Epithelial cell of esophagus (primary cell): ENCODE results near the gene GPX4.

Experiments used
- DNase-seq: peaks from one replicate; pipeline ENCODE4 v3.0.0; 2010; ENCODE audit warnings: low read depth
- H3K4me3 ChIP-seq: 2 replicates; pipeline ENCODE4 v1.5.1; 2011; ENCODE audit warnings: mild to moderate bottlenecking, low read length, control low read depth
- CTCF ChIP-seq: IDR thresholded peaks from 2 replicates; pipeline ENCODE4 v1.5.1; 2011; ENCODE audit warnings: low read depth, mild to moderate bottlenecking, low read length, control low read depth, inconsistent platforms; ENCODE audit not compliant: insufficient read depth; ENCODE audit errors: missing control alignments

Gene GPX4

DNA sequence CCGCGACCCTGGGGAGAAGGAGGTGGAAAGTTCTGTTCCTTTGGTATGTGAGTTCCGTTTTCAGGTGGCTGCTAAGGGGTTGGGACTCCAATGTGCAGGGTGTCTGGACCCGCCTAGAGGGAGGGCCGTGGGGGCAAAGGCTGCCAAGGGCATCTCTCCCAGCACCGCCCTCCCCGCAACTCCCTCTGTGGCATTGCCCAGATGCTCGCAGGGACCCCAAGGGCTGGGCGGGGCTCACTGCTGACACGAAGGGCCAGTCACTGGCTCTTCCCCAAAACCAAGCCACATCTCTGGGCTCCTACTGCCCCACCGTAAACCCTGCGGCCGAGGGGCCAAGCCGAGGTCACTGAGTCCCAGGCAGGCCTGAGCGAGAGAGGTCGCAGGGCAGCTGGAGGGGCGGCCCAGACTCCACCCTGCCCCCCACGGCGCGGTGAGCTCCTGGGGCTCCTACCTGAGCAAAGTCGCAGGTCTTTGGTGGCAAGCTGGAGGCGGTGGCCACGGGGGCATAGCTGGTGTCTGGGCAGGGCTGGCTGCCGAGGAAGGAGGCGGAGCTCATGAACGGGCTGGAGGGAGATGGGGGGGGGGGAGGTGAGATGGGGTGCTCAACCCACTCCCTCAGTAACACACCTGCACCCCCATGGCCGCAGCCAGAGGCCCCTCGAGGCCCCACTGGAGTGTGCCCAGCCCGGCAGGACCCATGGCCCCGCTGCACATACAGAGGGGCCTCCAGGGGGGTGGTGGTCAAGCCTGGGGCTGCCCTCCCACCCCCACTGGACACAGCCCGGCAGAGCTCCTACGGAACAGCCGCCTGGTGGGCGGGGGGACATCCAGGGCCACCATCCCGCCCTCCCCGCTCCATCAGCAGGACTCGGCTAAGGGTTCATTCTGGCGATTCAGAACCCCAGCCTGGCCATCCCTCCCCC, 43.3 kb downstream of the GPX4 start:
- no peak overlapping the region for H3K4me3 ChIP-seq
- DNase-seq, result no peak

GRCh38 chr19:1147934-1148549, 44.2 kb downstream of the GPX4 start:
- H3K4me3 ChIP-seq, result no peak overlapping the region
- no peak for TF ChIP-seq CTCF
- no peak for DNase-seq

More for the DNA sequence above, 43.3 kb downstream of the GPX4 start:
- no peak for TF ChIP-seq CTCF

GRCh38 chr19:1149259-1150045, 45.7 kb downstream of the GPX4 start:
- TF ChIP-seq CTCF, result no peak
- no peak overlapping the region for H3K4me3 ChIP-seq
- DNase-seq, result no peak

DNA sequence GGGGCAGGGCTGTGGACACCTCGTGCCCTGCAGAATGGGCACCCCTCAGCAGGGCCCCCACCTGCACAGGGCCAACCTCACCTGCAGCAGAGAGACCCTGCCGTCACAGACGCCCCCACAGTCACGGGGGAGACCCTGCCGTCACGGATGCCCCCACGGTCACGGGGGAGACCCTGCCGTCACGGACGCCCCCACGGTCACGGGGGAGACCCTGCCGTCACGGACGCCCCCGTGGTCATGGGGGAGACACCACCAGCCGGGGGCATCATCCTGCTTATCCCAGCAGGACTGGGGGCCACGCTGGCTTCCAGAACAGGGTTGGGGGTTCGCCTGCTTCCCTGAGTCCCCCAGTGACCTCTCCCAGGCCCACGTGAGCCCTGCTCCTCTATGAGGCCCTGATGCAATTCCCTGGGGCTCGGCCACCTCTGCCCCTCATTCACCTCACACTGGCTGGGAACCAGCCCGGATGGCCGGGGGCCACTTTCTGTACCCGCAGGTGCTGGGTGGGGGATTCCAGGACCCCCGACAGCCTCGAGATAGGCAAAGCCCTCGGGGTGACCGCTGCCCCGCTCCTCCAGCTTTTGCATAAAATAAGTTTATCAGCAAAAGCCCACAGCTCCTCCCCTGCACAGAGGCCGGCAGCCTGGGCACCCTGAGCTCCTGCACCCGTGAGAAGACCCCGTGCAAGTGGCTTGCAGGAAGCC, 46.7 kb downstream of the GPX4 start:
- no peak overlapping the region for H3K4me3 ChIP-seq

DNA sequence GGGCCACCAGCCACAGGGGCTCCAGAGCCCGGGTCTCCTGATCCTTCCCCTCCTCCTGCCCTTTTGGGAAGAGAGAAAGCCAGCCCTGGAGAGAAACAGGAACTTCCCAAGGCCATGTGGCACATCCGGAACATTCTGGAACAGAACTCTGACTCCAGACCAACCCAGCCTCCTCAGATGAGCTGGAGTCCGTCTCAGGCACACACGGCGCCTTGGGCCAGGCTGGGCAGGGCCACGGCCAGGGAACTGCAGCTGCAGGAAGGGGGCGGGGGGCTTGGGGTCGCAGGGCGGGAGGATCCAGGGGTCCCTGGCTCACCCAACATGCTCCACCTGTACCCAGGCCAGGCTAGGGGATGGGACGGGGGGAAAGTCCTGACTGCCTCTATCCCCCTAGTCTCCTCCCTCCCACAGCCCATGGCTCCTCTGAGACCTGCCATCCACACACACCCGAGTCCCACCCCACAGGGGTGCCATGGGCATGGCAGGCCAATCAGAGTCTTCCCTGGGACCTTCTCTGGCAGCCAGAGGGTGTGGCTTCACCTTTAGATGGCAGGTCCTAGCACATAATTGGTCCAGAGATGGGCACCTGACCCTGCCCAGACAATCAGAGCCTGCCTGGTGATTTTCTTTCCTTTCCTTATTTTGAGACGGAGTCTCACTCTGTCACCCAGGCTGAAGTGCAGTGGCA, 47.4 kb downstream of the GPX4 start:
- TF ChIP-seq CTCF, result no peak
- no peak for DNase-seq

More for the DNA sequence above, 46.7 kb downstream of the GPX4 start:
- no peak for TF ChIP-seq CTCF
- no peak for DNase-seq

More for the DNA sequence above, 47.4 kb downstream of the GPX4 start:
- H3K4me3 ChIP-seq, result no peak overlapping the region
